SK-N-SH (cell line): ENCODE measurements around the gene MACROD2. TPM values are rescaled to one million over a fixed set of nuclear protein-coding genes. Genes with fewer than 3 reads are reported as not detected.

Experiments
- CTCF ChIA-PET: fragments of 300-600, 350-600 bp; formaldehyde crosslinking; extraction: SDS; loops from one replicate; lab custom pipeline; 2021; lab: Yijun Ruan, JAX
- POLR2A ChIA-PET: fragments of 350-600 bp; sonication (Branson Sonifier 250); formaldehyde crosslinking; extraction: SDS; loops from one replicate; lab custom pipeline; 2020; ENCODE audit warnings: antibody characterized with exemption, inconsistent platforms; lab: Yijun Ruan, JAX
- DNase-seq: peaks from one replicate; pipeline ENCODE4 v3.0.0; 2012
- H2AFZ ChIP-seq: fragments of 200-600 bp; sonication (generic); 2 replicates; pipeline ENCODE4 v1.8.1; 2016; ENCODE audit warnings: antibody characterized with exemption, mild to moderate bottlenecking, low read depth
- H3F3A ChIP-seq: fragments of 200-600 bp; sonication (generic); replicated peaks from 2 replicates; pipeline ENCODE3; 2016; ENCODE audit warnings: antibody characterized with exemption, mild to moderate bottlenecking; ENCODE audit not compliant: insufficient read depth
- H3K27ac ChIP-seq, 2 experiments: fragments of 200-500 bp in 1 of 2; fragments of 200-600 bp in 1 of 2; sonication (Bioruptor generic) in 1 of 2; sonication (generic), shearing (Covaris generic) in 1 of 2; 2 replicates each; pipeline versions ENCODE4 v1.5.1 to v1.6.1; 2014 to 2016; ENCODE audit warnings: low read depth in 2 of 2, inconsistent platforms in 1 of 2, low read length in 1 of 2, mild to moderate bottlenecking in 1 of 2, mixed read lengths in 1 of 2
- H3K27me3 ChIP-seq: fragments of 200-600 bp; sonication (generic), shearing (Covaris generic); 2 replicates; pipeline ENCODE4 v1.6.1; 2016; ENCODE audit warnings: mixed run types; ENCODE audit not compliant: insufficient read depth
- H3K36me3 ChIP-seq, 2 experiments: fragments of 200-500 bp in 1 of 2; fragments of 200-600 bp in 1 of 2; sonication (Bioruptor generic) in 1 of 2; sonication (generic) in 1 of 2; replicated peaks in 1 of 2; 2 replicates each; pipeline versions ENCODE3 to v1.5.1; 2014 to 2016; ENCODE audit warnings: low read length in 1 of 2, mild to moderate bottlenecking in 1 of 2; ENCODE audit not compliant: insufficient read depth in 2 of 2, control insufficient read depth in 1 of 2
- H3K4me1 ChIP-seq, 2 experiments: fragments of 200-500 bp in 1 of 2; fragments of 200-600 bp in 1 of 2; sonication (Bioruptor generic) in 1 of 2; sonication (generic), shearing (Covaris generic) in 1 of 2; 2 replicates each; pipeline versions ENCODE4 v1.5.1 to v1.6.1; 2014 to 2016; ENCODE audit warnings: low read depth in 1 of 2, low read length in 1 of 2, mixed run types in 1 of 2; ENCODE audit not compliant: insufficient read depth in 2 of 2, control insufficient read depth in 1 of 2
- H3K4me2 ChIP-seq: fragments of 200-600 bp; sonication (generic), shearing (Covaris generic); 2 replicates; pipeline ENCODE4 v1.6.1; 2017; ENCODE audit warnings: mixed run types
- H3K4me3 ChIP-seq, 2 experiments: fragments of 200-500 bp in 1 of 2; fragments of 200-600 bp in 1 of 2; sonication (Bioruptor generic) in 1 of 2; sonication (generic), shearing (Covaris generic) in 1 of 2; 2 replicates each; pipeline versions ENCODE4 v1.5.1 to v1.8.1; 2014 to 2016; ENCODE audit warnings: low read depth in 2 of 2, inconsistent platforms in 1 of 2, low read length in 1 of 2, mild to moderate bottlenecking in 1 of 2, mixed read lengths in 1 of 2, moderate library complexity in 1 of 2
- H3K79me2 ChIP-seq: fragments of 200-600 bp; sonication (generic); 2 replicates; pipeline ENCODE4 v1.8.1; 2017; ENCODE audit warnings: mild to moderate bottlenecking; ENCODE audit not compliant: insufficient read depth
- H3K9ac ChIP-seq: fragments of 200-600 bp; sonication (generic); 2 replicates; pipeline ENCODE4 v1.6.1; 2017; ENCODE audit warnings: mixed run types
- H3K9me2 ChIP-seq: fragments of 200-600 bp; sonication (generic); 2 replicates; pipeline ENCODE4 v1.6.1; 2017; ENCODE audit warnings: mixed run types
- H3K9me3 ChIP-seq: fragments of 200-600 bp; sonication (generic); 2 replicates; pipeline ENCODE4 v1.6.1; 2017; ENCODE audit warnings: mixed run types, mild to moderate bottlenecking, moderate library complexity
- H4K20me1 ChIP-seq: fragments of 200-600 bp; sonication (generic); 2 replicates; pipeline ENCODE4 v1.6.1; 2017; ENCODE audit warnings: mild to moderate bottlenecking, mixed run types; ENCODE audit not compliant: insufficient read depth
- CHD2 ChIP-seq: fragments of 150-350 bp; IDR thresholded peaks from 2 replicates; pipeline ENCODE4 v1.6.1; 2018; ENCODE audit warnings: low read length; ENCODE audit not compliant: partially characterized antibody
- EP300 ChIP-seq, 2 experiments: IDR thresholded peaks; 2 replicates each; pipeline versions ENCODE4 v1.4.0 to v1.6.1; 2012; ENCODE audit warnings: borderline replicate concordance in 1 of 2, low read depth in 1 of 2, low read length in 1 of 2
- EZH2phosphoT487 ChIP-seq: fragments of 200-600 bp; sonication (generic); IDR thresholded peaks from 2 replicates; pipeline ENCODE4 v1.6.1; 2017; ENCODE audit warnings: low read depth, mixed run types, mild to moderate bottlenecking, antibody characterized with exemption, moderate library complexity, borderline replicate concordance
- FOXM1 ChIP-seq: IDR thresholded peaks from 2 replicates; pipeline ENCODE4 v1.4.0; 2012; ENCODE audit warnings: low read depth, mild to moderate bottlenecking
- GABPA ChIP-seq: IDR thresholded peaks from 2 replicates; pipeline ENCODE4 v1.4.0; 2012; ENCODE audit warnings: low read depth, mild to moderate bottlenecking
- GATA2 ChIP-seq: sonication (generic); formaldehyde crosslinking; IDR thresholded peaks from 2 replicates; pipeline ENCODE4 v1.5.0; 2020; ENCODE audit warnings: mild to moderate bottlenecking, missing genetic modification reagents
- MEF2A ChIP-seq: IDR thresholded peaks from 2 replicates; pipeline ENCODE4 v1.4.0; 2012; ENCODE audit warnings: low read depth, borderline replicate concordance
- MXI1 ChIP-seq: IDR thresholded peaks from 2 replicates; pipeline ENCODE4 v1.6.1; 2012; ENCODE audit warnings: mild to moderate bottlenecking, low read depth, low read length, improper control_type of control experiment
- NRF1 ChIP-seq: IDR thresholded peaks from 2 replicates; pipeline ENCODE4 v1.6.1; 2012; ENCODE audit warnings: low read depth, mild to moderate bottlenecking, low read length
- POLR2AphosphoS5 ChIP-seq: IDR thresholded peaks from 2 replicates; pipeline ENCODE4 v1.6.1; 2012; ENCODE audit warnings: low read depth, low read length
- RFX5 ChIP-seq: IDR thresholded peaks from 2 replicates; pipeline ENCODE4 v1.6.1; 2012; ENCODE audit warnings: mild to moderate bottlenecking, improper control_type of control experiment, low read length
- SIN3A ChIP-seq: IDR thresholded peaks from 2 replicates; pipeline ENCODE4 v1.6.1; 2012; ENCODE audit warnings: low read depth, mild to moderate bottlenecking, low read length, moderate library complexity, borderline replicate concordance
- SMC3 ChIP-seq: IDR thresholded peaks from 2 replicates; pipeline ENCODE4 v1.6.1; 2012; ENCODE audit warnings: low read depth, low read length, improper control_type of control experiment
- TAF1 ChIP-seq: IDR thresholded peaks from 2 replicates; pipeline ENCODE4 v1.6.1; 2012; ENCODE audit warnings: low read depth, mild to moderate bottlenecking, low read length, moderate library complexity, borderline replicate concordance
- TCF12 ChIP-seq: IDR thresholded peaks from 2 replicates; pipeline ENCODE4 v1.4.0; 2012
- YY1 ChIP-seq: IDR thresholded peaks from 2 replicates; pipeline ENCODE4 v1.4.0; 2012; ENCODE audit warnings: low read depth, mild to moderate bottlenecking
- WGBS: methylation state at CpG from one replicate; pipeline ENCODE4 v1.1.6; 2017; ENCODE audit warnings: low lambda C conversion rate; 5-methylcytosine and 5-hydroxymethylcytosine counted together
- polyA plus RNA-seq, 3 experiments: library from polyadenylated mRNA; depleted of rRNA; stranded (reverse); fragments of >200 nt; gene quantifications; 2 replicates each; pipeline ENCODE4 v1.2.3, GENCODE V29; 2012
- TF ChIP-seq, protein P1 (sequence below): IDR thresholded peaks from 2 replicates; pipeline ENCODE4 v1.4.0; 2012; ENCODE audit warnings: low read depth, borderline replicate concordance
- TF ChIP-seq, protein P2 (sequence below): IDR thresholded peaks from 2 replicates; pipeline ENCODE4; 2012
- TF ChIP-seq, protein P3 (sequence below): IDR thresholded peaks from 2 replicates; pipeline ENCODE4 v1.6.1; 2012; ENCODE audit warnings: mild to moderate bottlenecking, low read depth, low read length, moderate library complexity
- TF ChIP-seq, protein P4 (sequence below): IDR thresholded peaks from 2 replicates; pipeline ENCODE4 v1.4.0; 2012; ENCODE audit warnings: low read depth, borderline replicate concordance

The MACROD2 gene
- polyA plus RNA-seq, 1 of the 3 experiments (the other 2 are of a cell fraction): 0.33 TPM

DNA sequence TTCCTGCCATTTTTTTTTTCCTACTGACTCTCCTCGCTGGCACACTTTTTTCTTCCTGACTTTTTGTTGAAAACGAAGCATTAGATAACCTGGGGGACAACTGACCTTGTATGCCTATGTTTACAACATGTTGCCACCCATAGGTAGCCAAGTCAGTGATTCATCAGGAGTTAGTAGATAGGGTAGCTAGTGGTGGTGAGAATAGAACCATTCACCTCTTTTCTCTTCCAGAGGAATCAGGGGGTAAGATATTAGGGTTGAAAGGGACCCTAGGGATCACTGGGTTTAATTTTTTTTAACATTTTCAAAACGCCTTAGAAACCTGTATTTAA, 770.0 kb downstream of the MACROD2 start:
- Histone ChIP-seq H3F3A (no peaks in the 10 kb centered on the region), H3K4me2 (no peak overlapping the region), H3K79me2 (no peaks in the 10 kb centered on the region), H3K9ac (no peak overlapping the region), H4K20me1 (no peaks in the 10 kb centered on the region), H3K4me3 (no peak overlapping the region), H3K9me2 (no peaks in the 10 kb centered on the region), H3K9me3 (no peaks in the 10 kb centered on the region), H3K27me3 (no peaks in the 10 kb centered on the region), H2AFZ (no peak overlapping the region), H3K4me1 (no peaks in the 10 kb centered on the region), H3K36me3 (no peaks in the 10 kb centered on the region), H3K27ac (no peak overlapping the region)
- CTCF ChIA-PET: no interaction called here
- TF ChIP-seq RFX5 (no peak), GATA2 (CRISPR knock-in tag) (no peak), YY1 (no peak), TAF1 (no peak), FOXM1 (no peak), POLR2AphosphoS5 (no peak), SIN3A (no peak), MEF2A (no peak), TCF12 (no peak), NRF1 (no peak), MXI1 (no peak), SMC3 (no peak), EZH2phosphoT487 (no peak), EP300 (IDR thresholded peaks at IDR 0.05; ENCODE audit: borderline replicate concordance in 1 of 2, low read depth in 1 of 2, low read length in 1 of 2) (no peak), GABPA (no peak), CHD2 (no peak)
- TF ChIP-seq, protein P1, sequence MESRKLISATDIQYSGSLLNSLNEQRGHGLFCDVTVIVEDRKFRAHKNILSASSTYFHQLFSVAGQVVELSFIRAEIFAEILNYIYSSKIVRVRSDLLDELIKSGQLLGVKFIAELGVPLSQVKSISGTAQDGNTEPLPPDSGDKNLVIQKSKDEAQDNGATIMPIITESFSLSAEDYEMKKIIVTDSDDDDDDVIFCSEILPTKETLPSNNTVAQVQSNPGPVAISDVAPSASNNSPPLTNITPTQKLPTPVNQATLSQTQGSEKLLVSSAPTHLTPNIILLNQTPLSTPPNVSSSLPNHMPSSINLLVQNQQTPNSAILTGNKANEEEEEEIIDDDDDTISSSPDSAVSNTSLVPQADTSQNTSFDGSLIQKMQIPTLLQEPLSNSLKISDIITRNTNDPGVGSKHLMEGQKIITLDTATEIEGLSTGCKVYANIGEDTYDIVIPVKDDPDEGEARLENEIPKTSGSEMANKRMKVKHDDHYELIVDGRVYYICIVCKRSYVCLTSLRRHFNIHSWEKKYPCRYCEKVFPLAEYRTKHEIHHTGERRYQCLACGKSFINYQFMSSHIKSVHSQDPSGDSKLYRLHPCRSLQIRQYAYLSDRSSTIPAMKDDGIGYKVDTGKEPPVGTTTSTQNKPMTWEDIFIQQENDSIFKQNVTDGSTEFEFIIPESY: no peak
- TF ChIP-seq, protein P2, sequence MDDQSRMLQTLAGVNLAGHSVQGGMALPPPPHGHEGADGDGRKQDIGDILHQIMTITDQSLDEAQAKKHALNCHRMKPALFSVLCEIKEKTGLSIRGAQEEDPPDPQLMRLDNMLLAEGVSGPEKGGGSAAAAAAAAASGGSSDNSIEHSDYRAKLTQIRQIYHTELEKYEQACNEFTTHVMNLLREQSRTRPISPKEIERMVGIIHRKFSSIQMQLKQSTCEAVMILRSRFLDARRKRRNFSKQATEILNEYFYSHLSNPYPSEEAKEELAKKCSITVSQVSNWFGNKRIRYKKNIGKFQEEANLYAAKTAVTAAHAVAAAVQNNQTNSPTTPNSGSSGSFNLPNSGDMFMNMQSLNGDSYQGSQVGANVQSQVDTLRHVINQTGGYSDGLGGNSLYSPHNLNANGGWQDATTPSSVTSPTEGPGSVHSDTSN: no peak
- TF ChIP-seq, protein P3, sequence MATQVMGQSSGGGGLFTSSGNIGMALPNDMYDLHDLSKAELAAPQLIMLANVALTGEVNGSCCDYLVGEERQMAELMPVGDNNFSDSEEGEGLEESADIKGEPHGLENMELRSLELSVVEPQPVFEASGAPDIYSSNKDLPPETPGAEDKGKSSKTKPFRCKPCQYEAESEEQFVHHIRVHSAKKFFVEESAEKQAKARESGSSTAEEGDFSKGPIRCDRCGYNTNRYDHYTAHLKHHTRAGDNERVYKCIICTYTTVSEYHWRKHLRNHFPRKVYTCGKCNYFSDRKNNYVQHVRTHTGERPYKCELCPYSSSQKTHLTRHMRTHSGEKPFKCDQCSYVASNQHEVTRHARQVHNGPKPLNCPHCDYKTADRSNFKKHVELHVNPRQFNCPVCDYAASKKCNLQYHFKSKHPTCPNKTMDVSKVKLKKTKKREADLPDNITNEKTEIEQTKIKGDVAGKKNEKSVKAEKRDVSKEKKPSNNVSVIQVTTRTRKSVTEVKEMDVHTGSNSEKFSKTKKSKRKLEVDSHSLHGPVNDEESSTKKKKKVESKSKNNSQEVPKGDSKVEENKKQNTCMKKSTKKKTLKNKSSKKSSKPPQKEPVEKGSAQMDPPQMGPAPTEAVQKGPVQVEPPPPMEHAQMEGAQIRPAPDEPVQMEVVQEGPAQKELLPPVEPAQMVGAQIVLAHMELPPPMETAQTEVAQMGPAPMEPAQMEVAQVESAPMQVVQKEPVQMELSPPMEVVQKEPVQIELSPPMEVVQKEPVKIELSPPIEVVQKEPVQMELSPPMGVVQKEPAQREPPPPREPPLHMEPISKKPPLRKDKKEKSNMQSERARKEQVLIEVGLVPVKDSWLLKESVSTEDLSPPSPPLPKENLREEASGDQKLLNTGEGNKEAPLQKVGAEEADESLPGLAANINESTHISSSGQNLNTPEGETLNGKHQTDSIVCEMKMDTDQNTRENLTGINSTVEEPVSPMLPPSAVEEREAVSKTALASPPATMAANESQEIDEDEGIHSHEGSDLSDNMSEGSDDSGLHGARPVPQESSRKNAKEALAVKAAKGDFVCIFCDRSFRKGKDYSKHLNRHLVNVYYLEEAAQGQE: no peak
- TF ChIP-seq, protein P4, sequence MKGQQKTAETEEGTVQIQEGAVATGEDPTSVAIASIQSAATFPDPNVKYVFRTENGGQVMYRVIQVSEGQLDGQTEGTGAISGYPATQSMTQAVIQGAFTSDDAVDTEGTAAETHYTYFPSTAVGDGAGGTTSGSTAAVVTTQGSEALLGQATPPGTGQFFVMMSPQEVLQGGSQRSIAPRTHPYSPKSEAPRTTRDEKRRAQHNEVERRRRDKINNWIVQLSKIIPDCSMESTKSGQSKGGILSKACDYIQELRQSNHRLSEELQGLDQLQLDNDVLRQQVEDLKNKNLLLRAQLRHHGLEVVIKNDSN: no peak
- POLR2A ChIA-PET: no interaction called here
- WGBS: 62% methylated on average over 3 of the region's 3 CpGs
- no peak for DNase-seq
